Lower leg skin (tissue), 3 donors: Measurements from ENCODE around the gene ALG11.

Experiments
- CTCF ChIP-seq, 3 donors: fragments of 450-650 bp; IDR thresholded peaks; one replicate each; pipeline ENCODE4 v1.5.1; 2016; ENCODE audit warnings: antibody characterized with exemption in 3 of 3, mild to moderate bottlenecking in 3 of 3, moderate library complexity in 2 of 3
- POLR2A ChIP-seq, 2 donors: fragments of 450-650 bp; IDR thresholded peaks; one replicate each; pipeline ENCODE4 v1.6.1; 2016 to 2017; ENCODE audit warnings: antibody characterized with exemption in 2 of 2, mild to moderate bottlenecking in 1 of 2, moderate library complexity in 1 of 2

GRCh38 chr13:52048516-52048915 lies 36.3 kb downstream of the ALG11 start:
- TF ChIP-seq POLR2A (IDR thresholded peaks at IDR 0.05): no peak
- TF ChIP-seq CTCF (IDR thresholded peaks at IDR 0.05): no peak
